Measurements from ENCODE around the gene ICAM3.

The ICAM3 gene

DNA sequence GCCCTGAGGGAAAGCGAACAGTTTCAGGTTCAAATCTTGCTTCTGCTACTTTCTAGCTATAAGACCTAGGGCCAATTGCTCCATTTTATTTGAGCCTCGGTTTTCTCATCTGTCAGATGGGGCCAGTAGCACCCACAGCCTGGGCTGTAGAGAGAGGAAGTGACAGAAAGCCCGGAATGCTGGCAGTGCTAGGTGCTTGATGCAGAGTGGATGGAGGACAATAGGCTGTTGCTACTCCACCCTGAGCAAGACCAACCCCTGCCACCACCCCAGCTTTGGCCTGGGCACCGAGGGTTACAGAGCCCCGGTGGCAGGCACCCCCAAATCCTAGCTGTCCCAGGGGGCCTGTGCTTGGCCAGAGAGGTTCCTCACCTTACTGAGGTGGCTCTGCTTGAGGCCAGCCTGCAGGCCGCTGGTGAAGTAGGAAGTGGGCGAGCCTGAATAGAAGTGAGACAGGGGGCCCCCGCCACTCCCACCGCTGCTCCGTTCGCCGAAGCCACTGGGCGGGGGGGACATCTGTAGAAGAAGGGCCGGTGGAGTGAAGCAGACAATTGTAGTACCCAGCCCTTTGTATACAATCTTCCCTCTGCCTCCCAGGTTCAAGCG lies 21.5 kb downstream of the ICAM3 start:
- DNase-seq = no peak

DNA sequence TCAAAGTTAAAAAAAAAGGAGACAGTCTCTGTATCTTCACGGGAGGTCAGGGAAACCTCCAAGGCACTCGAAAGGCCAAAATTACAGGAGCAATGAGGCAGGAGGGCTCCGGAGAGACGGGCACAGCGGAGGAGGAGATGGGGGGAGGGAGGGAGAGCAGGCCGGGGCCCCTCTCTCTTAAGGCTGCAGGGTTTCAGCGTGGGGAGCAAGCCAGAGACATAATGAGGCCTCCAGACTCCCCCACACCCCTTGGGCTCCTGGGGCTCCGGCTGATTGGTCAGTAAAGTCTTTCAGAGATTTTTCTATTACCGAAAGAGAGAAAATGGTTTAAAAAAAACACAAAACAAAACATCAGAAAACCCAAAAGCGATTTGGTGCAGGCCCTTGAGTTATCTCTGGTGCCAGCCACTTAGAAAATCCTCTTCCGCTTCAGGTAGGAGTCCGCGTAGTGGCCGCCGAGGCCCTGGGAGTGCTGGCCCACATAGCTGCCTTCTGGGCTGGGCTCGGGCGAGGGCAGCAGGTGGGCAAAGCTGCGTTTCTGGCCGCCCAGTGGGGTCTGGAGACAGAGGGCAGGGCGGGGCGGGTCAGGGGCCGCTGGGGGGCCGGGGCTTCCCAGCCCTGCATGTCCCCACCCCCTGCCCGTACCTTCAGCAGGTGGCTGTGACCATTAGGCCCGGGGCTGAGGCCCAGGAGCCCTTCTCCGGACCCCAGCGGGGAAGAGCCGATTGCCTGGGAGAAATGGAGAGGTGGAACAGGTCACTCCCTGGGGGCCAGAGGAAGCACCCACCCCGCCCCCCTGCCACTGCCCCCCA lies 22.2 kb downstream of the ICAM3 start:
- no peak for DNase-seq

DNA sequence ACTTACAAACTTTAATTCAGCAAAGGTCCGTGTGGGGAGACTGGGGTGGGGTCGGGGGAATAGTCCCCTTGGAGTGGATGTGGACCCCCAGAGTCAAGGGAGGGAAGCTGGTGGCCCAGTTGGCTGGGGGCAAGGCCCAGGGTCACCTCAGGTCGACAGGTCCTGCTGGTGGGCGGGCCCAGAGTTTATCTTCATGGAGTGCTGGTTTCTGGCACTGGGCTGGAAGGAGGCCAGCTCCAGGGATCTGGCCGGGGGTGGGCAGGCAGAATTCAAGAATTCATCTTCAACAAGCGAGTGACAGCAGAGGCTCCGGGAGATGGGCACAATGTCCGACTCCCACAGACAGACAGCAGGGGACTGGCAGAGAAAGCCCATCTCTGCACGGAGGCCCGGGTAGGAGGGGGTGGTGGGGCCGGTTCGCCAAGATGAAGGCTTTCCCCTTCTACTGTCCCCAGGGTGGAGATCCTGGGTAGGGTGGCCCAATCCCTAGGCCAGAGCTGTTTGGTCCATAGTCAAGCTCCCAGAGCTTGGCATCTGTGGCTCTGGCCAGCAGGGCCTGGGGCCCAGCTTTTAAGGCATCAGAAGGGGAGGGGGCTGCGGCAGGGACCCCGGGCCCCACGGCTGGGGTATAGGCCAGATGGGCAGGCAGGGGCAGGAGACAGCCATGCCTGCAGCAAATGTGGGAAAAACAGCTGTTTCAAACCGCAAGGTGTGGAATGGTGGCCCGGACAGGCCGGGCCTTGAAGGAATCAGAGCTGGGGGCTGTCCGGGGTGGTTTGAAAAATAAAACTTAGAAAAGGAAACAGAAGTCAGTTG lies 23.0 kb downstream of the ICAM3 start:
- DNase-seq = no peak

DNA sequence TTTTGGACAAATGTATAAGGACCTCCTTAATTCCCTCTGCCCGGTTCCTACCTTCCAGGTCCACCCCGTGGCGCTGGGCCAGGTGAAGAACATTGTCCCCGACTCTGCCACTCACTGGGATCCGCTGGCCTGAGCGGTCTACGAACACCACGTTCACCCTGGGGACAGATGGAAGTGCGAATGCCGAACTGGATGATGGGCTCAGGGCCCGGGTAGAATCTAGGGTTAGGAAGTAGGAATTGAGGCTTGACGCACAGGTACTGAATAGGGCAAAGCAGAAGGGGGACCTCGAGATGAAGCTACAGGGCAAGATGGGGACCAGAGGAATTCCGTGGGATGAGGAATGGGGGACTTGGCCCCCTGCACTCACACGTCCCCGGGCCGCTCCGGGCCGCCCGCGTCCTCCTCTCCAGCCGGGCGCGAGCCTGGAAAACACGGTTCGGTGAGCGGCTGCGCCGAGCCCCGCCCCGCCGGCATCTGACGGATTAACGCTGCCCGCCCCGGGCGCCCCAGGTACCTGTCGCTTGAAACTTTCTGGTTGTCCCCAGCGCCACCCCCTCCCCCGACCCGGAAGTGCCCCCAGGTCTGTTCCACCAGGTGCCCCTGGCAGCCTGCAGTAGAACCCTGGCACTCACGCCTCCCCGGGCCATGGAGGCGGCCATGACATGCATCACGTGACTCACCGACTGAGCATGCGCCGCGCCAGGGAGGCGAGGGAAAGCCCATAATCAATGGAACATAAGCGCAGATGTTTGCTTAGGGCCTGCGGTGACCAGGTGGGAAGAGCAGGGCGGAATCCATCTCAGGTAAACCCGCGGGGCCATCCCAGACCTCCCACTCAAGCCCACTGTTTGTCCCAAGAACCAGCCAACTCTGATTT lies 23.8 kb downstream of the ICAM3 start, which contains the start of gene FDX2:
Gene FDX2, minus strand, starts transcription at position 681 of the 880 bp plus-strand sequence. Its CDS starts 19 bp downstream, at position 662.
- peak; percentile 95 for DNase-seq

DNA sequence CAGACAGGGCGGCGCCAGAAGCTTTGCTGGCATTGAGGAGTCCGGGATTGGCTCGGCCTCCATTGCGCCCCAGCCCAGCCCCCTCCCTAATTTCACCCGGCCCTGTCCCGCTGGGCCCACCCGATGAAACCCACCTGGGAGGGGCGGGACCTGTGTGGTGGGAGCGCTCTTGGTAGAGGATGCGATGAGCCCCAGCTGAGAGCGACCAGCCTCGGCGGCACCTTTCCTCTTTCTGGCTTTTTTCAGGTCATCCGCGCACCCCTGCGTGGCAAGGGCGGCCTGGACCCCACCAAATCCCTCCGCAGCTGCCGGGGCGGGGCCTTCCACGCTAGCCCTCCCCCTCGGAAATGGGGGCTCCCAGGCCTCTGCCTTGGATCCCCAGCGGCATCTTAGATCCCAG lies 30.0 kb downstream of the ICAM3 start, which contains the start of gene ZGLP1:
Gene ZGLP1, minus strand, starts transcription at position 393 of the 400 bp plus-strand sequence.
- no peak for DNase-seq

DNA sequence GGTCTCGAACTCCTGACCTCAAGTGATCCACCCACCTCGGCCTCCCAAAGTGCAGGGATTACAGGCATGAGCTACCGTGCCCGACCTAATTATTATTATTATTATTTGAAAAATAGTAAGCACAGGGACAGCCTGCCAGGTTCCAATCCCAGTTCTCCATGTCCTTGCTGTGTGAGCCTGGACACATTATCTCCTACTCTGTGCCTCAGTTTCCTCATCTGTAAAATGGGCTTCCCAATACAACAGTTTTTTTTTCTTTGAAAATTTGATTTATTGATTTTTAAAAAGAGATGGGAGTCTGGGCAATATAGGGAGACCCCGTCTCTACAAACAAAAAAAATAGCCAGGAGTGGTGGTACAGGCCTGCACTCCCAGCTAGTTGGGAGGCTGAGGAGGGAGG lies 33.1 kb downstream of the ICAM3 start:
- DNase-seq = no peak

DNA sequence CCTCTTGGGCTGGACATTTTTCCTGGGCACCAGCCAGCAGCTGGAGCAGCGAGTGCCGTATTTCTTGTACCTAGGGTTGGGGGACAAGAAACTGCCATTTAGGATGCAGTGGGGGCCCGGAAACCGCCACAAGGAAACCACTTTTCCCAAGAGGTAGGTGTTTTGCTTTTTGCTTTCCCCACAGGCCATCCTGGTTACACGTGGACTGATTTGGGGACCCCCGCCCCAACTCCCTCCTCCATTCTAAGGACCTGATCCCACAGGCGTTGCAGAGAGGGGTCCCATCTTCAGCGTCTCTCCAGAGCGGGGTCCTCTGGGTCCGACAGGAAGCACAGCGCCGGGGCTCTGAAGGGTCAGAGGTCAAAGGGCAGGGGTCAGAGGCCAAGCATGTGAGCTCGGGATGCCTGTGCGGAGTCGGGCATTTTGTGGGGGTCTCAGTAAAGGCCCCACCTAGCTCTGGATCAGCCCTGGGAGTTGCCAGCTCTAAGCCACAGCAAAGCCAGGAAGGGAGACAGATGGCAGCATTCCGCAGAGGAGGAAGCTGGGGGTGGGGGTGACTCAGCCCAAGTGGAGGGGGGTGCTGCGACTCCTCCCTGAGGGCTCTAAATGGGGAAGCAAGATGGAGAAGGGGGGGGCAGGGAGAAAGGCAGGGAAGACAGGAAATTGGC lies 34.2 kb downstream of the ICAM3 start:
- no peak for DNase-seq

DNA sequence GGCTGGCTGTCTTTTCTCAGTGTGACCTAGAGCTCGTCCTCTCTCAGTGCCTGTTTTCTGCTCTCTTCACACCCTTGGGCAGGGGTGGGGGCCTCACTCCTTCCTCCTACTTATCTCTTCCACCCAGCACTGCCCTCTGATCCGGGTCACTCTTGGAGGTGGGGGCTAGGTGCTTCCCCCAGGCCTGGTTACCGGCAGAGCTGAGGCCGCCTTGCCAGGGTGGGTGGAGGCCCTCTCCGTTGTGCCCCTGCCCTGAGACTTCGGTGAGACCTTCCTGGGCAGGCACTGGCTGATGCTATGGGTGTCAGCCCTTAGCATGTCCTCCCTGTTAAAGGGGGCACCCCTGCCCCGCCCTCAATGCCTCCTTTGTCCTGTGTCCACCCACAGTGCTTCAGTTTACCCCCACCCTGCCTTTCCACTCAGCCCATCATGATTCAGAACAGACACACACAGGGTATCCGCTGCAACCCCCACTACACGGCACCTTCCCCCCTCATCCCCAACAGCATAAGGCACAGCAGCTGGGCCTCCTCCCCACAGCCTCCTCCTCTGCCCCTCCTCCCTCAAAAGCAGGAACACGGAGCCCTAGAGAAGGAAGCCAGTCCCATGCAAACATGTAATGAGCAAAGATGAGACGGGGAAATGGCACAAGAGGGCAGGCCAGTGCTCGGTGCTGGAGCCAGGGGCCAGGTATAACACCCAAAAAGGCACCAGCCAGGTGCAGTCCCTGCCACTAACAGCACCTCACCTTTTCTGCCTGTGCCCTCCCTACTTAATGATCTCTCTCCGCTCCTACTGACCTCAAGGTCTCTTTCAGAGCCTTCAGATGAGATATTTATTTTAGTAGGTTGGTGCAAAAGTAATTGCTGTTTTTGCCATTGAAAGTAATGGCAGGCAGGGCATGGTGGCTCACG lies 39.6 kb downstream of the ICAM3 start:
- no peak for DNase-seq

DNA sequence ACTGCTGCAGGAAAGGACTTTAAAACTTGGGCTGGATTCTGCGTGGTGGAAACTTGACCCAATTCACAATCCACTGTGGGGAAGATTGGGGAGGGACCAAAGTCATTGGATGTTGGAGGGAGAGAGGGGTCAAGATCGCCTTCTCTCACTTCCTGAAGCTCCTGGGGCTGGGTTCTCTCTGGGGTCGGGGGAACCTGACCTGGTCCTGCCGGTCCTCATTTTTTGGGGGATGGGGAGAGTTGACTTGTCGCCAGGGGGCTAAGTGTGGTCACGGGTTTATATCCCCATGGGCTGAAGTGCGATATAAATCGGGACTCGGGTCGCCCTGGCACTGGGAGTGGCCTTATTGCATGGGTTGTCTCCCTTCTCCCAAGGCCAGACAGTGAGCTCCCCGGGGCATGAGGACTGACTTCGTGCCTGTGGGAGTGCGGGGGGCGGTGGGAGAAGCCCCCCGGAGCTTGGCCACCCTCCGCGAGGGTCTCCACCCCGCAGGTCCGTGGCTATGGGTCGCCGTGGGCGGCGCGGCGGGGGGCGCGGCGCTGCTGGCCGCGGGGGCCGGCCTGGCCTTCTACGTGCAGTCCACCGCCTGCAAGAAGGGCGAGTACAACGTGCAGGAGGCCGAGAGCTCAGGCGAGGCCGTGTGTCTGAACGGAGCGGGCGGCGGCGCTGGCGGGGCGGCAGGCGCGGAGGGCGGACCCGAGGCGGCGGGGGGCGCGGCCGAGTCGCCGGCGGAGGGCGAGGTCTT lies 43.4 kb downstream of the ICAM3 start:
- DNase-seq = no peak

DNA sequence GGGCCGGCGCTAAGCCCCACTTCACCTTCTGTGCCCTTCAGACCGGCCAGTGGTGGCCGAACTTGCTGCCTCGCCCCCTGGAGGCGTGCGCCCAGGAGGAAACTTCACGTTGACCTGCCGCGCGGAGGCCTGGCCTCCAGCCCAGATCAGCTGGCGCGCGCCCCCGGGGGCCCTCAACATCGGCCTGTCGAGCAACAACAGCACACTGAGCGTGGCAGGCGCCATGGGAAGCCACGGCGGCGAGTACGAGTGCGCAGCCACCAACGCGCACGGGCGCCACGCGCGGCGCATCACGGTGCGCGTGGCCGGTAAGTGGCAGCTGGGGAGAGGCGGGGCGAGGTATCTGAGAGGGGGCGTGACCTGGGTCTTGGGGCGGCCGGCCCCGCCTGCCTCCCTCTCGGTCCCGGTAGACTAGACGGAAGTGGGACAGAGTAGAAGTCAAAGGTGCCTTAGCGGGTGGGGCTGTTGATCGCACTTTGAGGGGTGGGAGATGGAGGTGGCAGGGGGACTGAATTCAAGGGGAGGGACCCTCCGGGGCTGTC lies 44.0 kb downstream of the ICAM3 start:
- DNase-seq = peak; percentile 57

DNA sequence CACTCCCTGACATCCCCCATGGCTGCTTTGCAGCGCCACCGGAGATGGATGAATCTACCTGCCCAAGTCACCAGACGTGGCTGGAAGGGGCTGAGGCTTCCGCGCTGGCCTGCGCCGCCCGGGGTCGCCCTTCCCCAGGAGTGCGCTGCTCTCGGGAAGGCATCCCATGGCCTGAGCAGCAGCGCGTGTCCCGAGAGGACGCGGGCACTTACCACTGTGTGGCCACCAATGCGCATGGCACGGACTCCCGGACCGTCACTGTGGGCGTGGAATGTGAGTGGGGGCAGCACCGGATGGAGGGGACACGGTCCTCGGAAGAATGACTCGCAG lies 45.1 kb downstream of the ICAM3 start:
- no peak for DNase-seq

DNA sequence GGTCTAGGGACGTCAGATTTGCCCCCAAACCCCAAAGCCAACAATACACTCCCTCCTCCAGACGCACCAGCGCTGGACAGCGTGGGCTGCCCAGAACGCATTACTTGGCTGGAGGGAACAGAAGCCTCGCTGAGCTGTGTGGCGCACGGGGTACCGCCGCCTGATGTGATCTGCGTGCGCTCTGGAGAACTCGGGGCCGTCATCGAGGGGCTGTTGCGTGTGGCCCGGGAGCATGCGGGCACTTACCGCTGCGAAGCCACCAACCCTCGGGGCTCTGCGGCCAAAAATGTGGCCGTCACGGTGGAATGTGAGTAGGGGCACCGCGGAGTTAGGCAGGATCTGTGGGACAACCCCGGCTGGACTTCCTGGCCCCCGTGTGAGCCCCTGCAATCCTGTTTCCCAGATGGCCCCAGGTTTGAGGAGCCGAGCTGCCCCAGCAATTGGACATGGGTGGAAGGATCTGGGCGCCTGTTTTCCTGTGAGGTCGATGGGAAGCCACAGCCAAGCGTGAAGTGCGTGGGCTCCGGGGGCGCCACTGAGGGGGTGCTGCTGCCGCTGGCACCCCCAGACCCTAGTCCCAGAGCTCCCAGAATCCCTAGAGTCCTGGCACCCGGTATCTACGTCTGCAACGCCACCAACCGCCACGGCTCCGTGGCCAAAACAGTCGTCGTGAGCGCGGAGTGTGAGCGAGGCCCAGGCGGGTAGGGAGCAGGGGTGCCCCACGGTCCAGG lies 45.6 kb downstream of the ICAM3 start:
- no peak for DNase-seq

DNA sequence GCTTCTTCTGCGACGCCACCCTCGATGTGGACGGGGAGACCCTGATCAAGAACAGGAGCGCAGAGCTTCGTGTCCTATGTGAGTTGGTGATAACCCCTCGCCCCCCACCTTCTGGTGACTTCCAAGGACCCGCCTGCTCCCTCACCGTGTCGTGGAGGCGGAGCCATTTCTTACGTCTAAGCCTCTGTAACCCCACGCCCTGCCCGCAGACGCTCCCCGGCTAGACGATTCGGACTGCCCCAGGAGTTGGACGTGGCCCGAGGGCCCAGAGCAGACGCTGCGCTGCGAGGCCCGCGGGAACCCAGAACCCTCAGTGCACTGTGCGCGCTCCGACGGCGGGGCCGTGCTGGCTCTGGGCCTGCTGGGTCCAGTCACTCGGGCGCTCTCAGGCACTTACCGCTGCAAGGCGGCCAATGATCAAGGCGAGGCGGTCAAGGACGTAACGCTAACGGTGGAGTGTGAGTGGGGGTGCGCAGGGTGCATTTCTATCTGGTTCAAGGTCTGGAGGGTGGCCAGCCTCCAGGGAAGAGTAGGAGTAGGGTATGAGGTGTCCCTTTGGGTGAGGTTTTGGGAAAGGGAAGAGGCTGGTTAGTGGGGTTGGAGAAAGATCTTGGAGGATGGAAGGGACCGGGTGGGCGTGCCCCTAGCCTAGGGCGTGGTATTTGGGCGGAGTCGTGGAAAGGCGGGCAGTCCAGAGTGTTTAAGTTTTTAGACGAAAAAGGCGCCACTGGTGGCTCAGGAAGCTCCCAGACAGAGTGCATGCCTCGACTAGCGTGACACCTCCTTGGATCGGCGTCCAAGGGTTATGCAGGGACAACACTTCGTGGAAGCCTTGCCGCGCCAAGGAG lies 46.4 kb downstream of the ICAM3 start:
- no peak for DNase-seq

DNA sequence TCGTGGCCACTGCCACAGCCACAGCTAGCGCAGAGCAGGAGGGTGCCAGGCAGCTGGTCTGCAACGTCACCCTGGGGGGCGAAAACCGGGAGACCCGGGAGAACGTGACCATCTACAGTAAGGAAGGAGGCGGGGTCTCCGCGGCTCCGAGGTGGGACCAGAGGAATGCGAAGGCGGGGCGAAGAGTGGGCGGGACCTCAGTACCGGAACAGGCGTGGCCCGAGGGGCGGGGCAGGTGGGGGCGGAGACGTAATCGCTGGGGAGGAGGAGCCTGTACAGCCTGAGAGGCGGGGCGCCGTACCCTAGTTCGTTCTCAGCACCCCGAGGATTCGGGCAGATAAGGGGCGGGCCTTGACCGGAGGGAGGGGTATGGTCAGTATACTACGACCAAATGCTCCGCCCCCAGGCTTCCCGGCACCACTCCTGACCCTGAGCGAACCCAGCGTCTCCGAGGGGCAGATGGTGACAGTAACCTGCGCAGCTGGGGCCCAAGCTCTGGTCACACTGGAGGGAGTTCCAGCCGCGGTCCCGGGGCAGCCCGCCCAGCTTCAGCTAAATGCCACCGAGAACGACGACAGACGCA lies 47.1 kb downstream of the ICAM3 start:
- DNase-seq = peak; percentile 67

DNA sequence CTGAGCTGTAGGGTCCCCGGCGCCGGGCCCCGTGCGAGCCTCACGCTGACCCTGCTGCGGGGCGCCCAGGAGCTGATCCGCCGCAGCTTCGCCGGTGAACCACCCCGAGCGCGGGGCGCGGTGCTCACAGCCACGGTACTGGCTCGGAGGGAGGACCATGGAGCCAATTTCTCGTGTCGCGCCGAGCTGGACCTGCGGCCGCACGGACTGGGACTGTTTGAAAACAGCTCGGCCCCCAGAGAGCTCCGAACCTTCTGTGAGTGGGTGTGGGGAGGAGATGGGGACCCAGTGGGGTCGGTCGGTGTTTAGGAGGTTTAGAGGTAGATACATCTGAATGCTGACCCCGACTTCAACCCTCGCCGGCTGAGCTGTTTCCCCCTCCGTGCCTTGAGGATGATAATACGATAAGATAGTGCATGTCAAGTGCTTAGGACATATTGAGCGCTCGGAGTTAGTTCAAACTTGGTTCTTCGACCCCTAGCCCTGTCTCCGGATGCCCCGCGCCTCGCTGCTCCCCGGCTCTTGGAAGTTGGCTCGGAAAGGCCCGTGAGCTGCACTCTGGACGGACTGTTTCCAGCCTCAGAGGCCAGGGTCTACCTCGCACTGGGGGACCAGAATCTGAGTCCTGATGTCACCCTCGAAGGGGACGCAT lies 47.7 kb downstream of the ICAM3 start:
- no peak for DNase-seq

DNA sequence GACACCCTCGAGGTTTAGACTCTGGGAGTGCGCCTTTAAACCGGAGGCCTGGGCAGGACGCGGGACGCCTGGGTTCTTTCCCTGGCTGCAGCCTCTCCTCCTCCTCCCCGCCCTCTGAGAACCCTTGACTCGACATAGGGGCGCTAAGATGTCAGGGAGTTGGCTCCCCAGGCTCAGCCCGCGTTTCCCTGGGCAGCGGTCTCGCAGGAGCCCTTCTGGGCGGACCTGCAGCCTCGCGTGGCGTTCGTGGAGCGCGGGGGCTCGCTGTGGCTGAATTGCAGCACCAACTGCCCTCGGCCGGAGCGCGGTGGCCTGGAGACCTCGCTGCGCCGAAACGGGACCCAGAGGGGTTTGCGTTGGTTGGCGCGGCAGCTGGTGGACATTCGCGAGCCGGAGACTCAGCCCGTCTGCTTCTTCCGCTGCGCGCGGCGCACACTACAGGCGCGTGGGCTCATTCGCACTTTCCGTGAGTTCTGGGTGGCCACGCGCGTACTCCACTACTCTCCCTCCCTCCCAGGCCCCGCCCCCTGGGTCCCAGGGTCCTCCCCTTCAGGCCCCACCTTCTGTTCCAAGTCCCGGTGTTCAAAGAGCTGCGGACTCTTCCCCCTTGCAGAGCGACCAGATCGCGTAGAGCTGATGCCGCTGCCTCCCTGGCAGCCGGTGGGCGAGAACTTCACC lies 48.4 kb downstream of the ICAM3 start:
- DNase-seq = peak; percentile 49
